Activated T-helper 17 cell treated with anti-CD3 and anti-CD28 coated beads, Interleukin-2, amount 50 U/mL, for 72 hours (primary cell): ENCODE measurements around the gene OVOL1. TPM values are rescaled to one million over a fixed set of nuclear protein-coding genes. Genes with fewer than 3 reads are reported as not detected.

Source experiments
- ATAC-seq: fragments of 150-1000 bp; cut with Tn5 transposase; replicated peaks from 2 replicates; pipeline ENCODE4 v1.10.0; 2021; ENCODE audit warnings: mild to moderate bottlenecking, moderate library complexity
- H3K27ac Mint-ChIP-seq: one replicate; pipeline ENCODE4 v1.8.0; 2022; ENCODE audit warnings: mixed read lengths
- H3K27me3 Mint-ChIP-seq: one replicate; pipeline ENCODE4 v1.8.0; 2022; ENCODE audit warnings: mixed read lengths
- H3K36me3 Mint-ChIP-seq: one replicate; pipeline ENCODE4 v1.8.0; 2022; ENCODE audit warnings: low read depth, mild to moderate bottlenecking, mixed read lengths
- H3K4me1 Mint-ChIP-seq: one replicate; pipeline ENCODE4 v1.8.0; 2022; ENCODE audit warnings: mixed read lengths
- H3K4me3 Mint-ChIP-seq: one replicate; pipeline ENCODE4 v1.8.0; 2022; ENCODE audit warnings: mild to moderate bottlenecking, mixed read lengths
- H3K9me3 Mint-ChIP-seq: one replicate; pipeline ENCODE4 v1.8.0; 2022; ENCODE audit warnings: mixed read lengths
- total RNA-seq, 2 donors: library from RNA; stranded (reverse); gene quantifications; one replicate each; pipeline ENCODE4 v1.2.3, GENCODE V29; 2022

The OVOL1 gene
- total RNA-seq, 2 donors from 2014 or later, result 0.98 TPM; not detected in 1

- H3K36me3 Mint-ChIP-seq, result no peaks in the 10 kb centered on the region
Measured at GRCh38 chr11:65833297-65834030, 46.6 kb downstream of the OVOL1 start, which contains the start of gene SNX32. TSS of gene SNX32 (plus strand) at chr11:65833963. CDS start at chr11:65834066, 103 bp downstream.

GRCh38 chr11:65834202-65834601 is 47.3 kb downstream of the OVOL1 start:
- H3K4me3 Mint-ChIP-seq, result no peak overlapping the region
- H3K36me3 Mint-ChIP-seq, result no peaks in the 10 kb centered on the region
- H3K27me3 Mint-ChIP-seq, result peaks cover 4% of the 10 kb centered on the region
- peaks cover 20% of the 10 kb centered on the region for H3K4me1 Mint-ChIP-seq
- no peaks in the 10 kb centered on the region for H3K9me3 Mint-ChIP-seq
- ATAC-seq, result no peak
- H3K27ac Mint-ChIP-seq, result no peak overlapping the region

More at GRCh38 chr11:65833297-65834030, 46.6 kb downstream of the OVOL1 start, which contains the start of gene SNX32:
- H3K4me1 Mint-ChIP-seq, result peaks cover 20% of the 10 kb centered on the region
- H3K4me3 Mint-ChIP-seq, result no peak within 1 kb of the TSS
- H3K27ac Mint-ChIP-seq, result no peak within 1 kb of the TSS
- H3K9me3 Mint-ChIP-seq, result no peaks in the 10 kb centered on the region
- peaks cover 4% of the 10 kb centered on the region for H3K27me3 Mint-ChIP-seq
- ATAC-seq, result peak; percentile 100

DNA sequence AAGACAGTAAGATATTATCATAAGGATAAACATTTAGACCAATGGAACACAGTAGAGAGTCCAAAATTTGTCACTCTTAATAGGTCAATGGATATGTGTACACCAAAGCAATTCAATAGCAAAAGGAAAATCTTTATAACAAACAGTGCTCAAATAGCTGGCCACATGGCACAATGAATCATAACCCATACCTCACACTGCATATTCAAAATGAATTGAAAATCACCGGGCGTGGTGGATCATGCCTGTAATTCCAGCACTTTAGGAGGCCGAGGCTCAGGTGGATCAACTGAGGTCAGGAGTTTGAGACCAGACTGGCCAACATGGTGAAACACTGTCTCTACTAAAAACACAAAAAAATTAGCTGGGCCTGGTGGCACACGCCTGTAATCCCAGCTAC is 55.3 kb downstream of the OVOL1 start:
- Mint-ChIP-seq H3K36me3 (no peaks in the 10 kb centered on the region), H3K9me3 (no peaks in the 10 kb centered on the region), H3K4me1 (no peaks in the 10 kb centered on the region), H3K27me3 (no peaks in the 10 kb centered on the region), H3K27ac (no peak overlapping the region), H3K4me3 (no peak overlapping the region)
- ATAC-seq, result no peak

DNA sequence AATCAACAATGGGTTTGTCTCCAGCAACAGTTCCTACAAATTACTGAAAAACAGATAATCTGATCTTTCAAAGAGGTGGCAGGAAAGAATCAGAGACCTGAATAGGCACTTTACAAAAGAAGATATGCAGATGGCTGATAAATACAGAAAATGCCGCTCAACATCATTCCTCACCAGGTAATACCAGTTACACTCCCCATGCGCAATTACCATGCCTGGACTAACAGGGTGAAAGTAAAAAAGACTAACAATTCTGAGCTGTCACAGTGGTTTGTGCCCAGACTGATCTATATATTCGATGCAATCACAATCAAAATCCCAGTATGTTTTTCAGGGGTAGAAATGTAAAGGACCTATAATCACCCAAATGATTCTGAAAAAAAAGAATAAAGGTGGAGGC is 56.9 kb downstream of the OVOL1 start:
- Mint-ChIP-seq H3K27me3 (no peaks in the 10 kb centered on the region), H3K36me3 (no peaks in the 10 kb centered on the region), H3K4me3 (no peak overlapping the region), H3K4me1 (no peaks in the 10 kb centered on the region), H3K9me3 (no peaks in the 10 kb centered on the region), H3K27ac (no peak overlapping the region)
- no peak for ATAC-seq

GRCh38 chr11:65844231-65844872 is 57.5 kb downstream of the OVOL1 start:
- Mint-ChIP-seq H3K27me3 (no peaks in the 10 kb centered on the region), H3K27ac (no peak overlapping the region), H3K36me3 (no peaks in the 10 kb centered on the region), H3K9me3 (no peaks in the 10 kb centered on the region), H3K4me3 (no peak overlapping the region), H3K4me1 (no peaks in the 10 kb centered on the region)
- no peak for ATAC-seq

Other genes with a start within 250 kb of the OVOL1 start
- gene LTBP3, start 228.7 kb upstream of the OVOL1 start, total RNA-seq, result 100 to 1,000 TPM in 1 of 2 donors, 10 to 100 TPM in 1; 54.3 to 124 TPM
- 10 to 100 TPM; 30.3 to 49.4 TPM for gene ZNRD2, start 216.6 kb upstream of the OVOL1 start, total RNA-seq
- gene FAM89B, start 214.5 kb upstream of the OVOL1 start, total RNA-seq, result 10 to 100 TPM; 39.0 to 42.2 TPM
- 100 to 1,000 TPM; 126 to 167 TPM for gene EHBP1L1, start 211.0 kb upstream of the OVOL1 start, total RNA-seq
- gene KCNK7, start 191.3 kb upstream of the OVOL1 start, total RNA-seq, result under 1 TPM; 0.52 to 0.79 TPM
- gene MAP3K11, start 172.8 kb upstream of the OVOL1 start, total RNA-seq, result 10 to 100 TPM; 64.9 to 83.2 TPM
- gene PCNX3, start 171.3 kb upstream of the OVOL1 start, total RNA-seq, result 10 to 100 TPM; 20.8 to 39.1 TPM
- gene SIPA1, start 149.0 kb upstream of the OVOL1 start, total RNA-seq, result 100 to 1,000 TPM; 135 to 144 TPM
- 100 to 1,000 TPM in 1 of 2 donors, 10 to 100 TPM in 1; 82.5 to 150 TPM for gene RELA, start 124.1 kb upstream of the OVOL1 start, total RNA-seq
- gene KAT5, start 74.8 kb upstream of the OVOL1 start, total RNA-seq, result 10 to 100 TPM; 75.6 to 88.8 TPM
- gene RNASEH2C, start 66.3 kb upstream of the OVOL1 start, total RNA-seq, result 10 to 100 TPM; 57.4 to 92.9 TPM
- gene AP5B1, start 6.1 kb upstream of the OVOL1 start, total RNA-seq, result 10 to 100 TPM; 17.2 to 21.9 TPM
- gene SNX32, start 46.9 kb downstream of the OVOL1 start, total RNA-seq, result 1 to 10 TPM; 1.6 to 6.6 TPM
- gene CFL1, start 71.1 kb downstream of the OVOL1 start, total RNA-seq, result 1,000 to 10,000 TPM in 1 of 2 donors, 100 to 1,000 TPM in 1; 682 to 1,566 TPM
- gene MUS81, start 73.4 kb downstream of the OVOL1 start, total RNA-seq, result 10 to 100 TPM; 65.2 to 77.2 TPM
- 10 to 100 TPM; 11.5 to 76.3 TPM for gene EFEMP2, start 85.7 kb downstream of the OVOL1 start, total RNA-seq
- 10 to 100 TPM in 1 of 2 donors, 1 to 10 TPM in 1; 5.4 to 23.6 TPM for gene CTSW, start 92.8 kb downstream of the OVOL1 start, total RNA-seq
- gene FIBP, start 101.4 kb downstream of the OVOL1 start, total RNA-seq, result 100 to 1,000 TPM in 1 of 2 donors, 10 to 100 TPM in 1; 75.8 to 102 TPM
- gene CCDC85B, start 103.6 kb downstream of the OVOL1 start, total RNA-seq, result 10 to 100 TPM; 21.0 to 37.2 TPM
- 10 to 100 TPM; 18.7 to 24.8 TPM for gene FOSL1, start 113.3 kb downstream of the OVOL1 start, total RNA-seq
- gene C11orf68, start 132.0 kb downstream of the OVOL1 start, total RNA-seq, result 10 to 100 TPM; 20.9 to 30.1 TPM
- gene DRAP1, start 132.4 kb downstream of the OVOL1 start, total RNA-seq, result 10 to 100 TPM; 85.3 to 94.5 TPM
- not detected for gene TSGA10IP, start 158.4 kb downstream of the OVOL1 start, total RNA-seq
- gene SART1, start 174.7 kb downstream of the OVOL1 start, total RNA-seq, result 10 to 100 TPM; 44.7 to 51.3 TPM
- gene EIF1AD, start 215.1 kb downstream of the OVOL1 start, total RNA-seq, result 10 to 100 TPM; 47.6 to 66.3 TPM
- gene BANF1, start 215.4 kb downstream of the OVOL1 start, total RNA-seq, result 100 to 1,000 TPM; 158 to 245 TPM
- under 1 TPM in 1 of 2 donors, not detected in 1; 0.37 TPM for gene CST6, start 224.9 kb downstream of the OVOL1 start, total RNA-seq
- gene CATSPER1, start 239.4 kb downstream of the OVOL1 start, total RNA-seq, result 1 to 10 TPM in 1 of 2 donors, not detected in 1; 2.1 TPM